Testis (tissue), 2 donors: ENCODE measurements around the gene NHEJ1.

Experiments used
- CTCF ChIP-seq, 3 experiments: fragments of 450-650 bp in 2 of 3; fragments of 200-600 bp in 1 of 3; sonication (generic) in 1 of 3; IDR thresholded peaks; one replicate each; pipeline ENCODE4 v1.5.1; 2016 to 2019; ENCODE audit warnings: antibody characterized with exemption in 3 of 3, mild to moderate bottlenecking in 2 of 3, moderate library complexity in 1 of 3
- POLR2A ChIP-seq: fragments of 450-650 bp; IDR thresholded peaks from one replicate; pipeline ENCODE4 v1.6.1; 2017; ENCODE audit warnings: antibody characterized with exemption, mild to moderate bottlenecking, moderate library complexity

DNA sequence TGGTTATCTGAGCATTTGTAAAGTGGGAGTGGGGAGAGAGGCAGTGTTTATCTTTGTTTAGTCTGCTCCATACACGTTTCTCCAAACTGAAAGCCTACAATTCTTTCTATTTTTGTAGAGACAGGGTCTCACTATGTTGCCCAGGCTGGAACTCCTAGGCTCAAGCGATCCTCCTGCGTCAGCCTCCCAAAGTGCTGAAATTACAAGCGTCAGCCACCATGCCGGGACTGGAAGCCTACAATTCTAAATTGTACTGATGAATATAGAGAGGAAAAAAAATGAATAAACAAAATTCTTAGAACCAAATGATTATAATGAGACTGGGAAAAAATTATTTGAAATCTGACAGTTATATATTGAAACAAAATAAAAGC lies 44.5 kb upstream of the NHEJ1 start:
- no peak for TF ChIP-seq POLR2A
- TF ChIP-seq CTCF (IDR thresholded peaks at IDR 0.05): no peak
